HL-60 (cell line): ENCODE measurements around the gene TNFSF13.

Source experiments
- GABPA ChIP-seq: IDR thresholded peaks from 2 replicates; pipeline ENCODE4 v1.6.1; 2012; ENCODE audit warnings: low read depth
- REST ChIP-seq: IDR thresholded peaks from 2 replicates; pipeline ENCODE4 v1.6.1; 2012; ENCODE audit warnings: low read depth; ENCODE audit not compliant: insufficient replicate concordance

- TF ChIP-seq REST: no peak
- no peak for TF ChIP-seq GABPA
Measured at GRCh38 chr17:7559320-7560171, 996 bp downstream of the TNFSF13 start.
